DMS79 treated with DMSO at 0.1 percent for 48 hours (cell line): ENCODE results near the gene CCDC91.
A peak's percentile ranks its signal among the peaks of the same experiment; 100 is the strongest.
"Not testable (repeated sequence)": the region's sequence is repeated elsewhere in the genome, so short reads cannot be mapped to it uniquely, and the experiment has no call there.

Source experiments
- DNase-seq: peaks from one replicate; lab custom pipeline; 2025; lab: John Stamatoyannopoulos, UW

The CCDC91 gene

GRCh38 chr12:28367326-28367725, 177.1 kb downstream of the CCDC91 start:
- DNase-seq: no peak

DNA sequence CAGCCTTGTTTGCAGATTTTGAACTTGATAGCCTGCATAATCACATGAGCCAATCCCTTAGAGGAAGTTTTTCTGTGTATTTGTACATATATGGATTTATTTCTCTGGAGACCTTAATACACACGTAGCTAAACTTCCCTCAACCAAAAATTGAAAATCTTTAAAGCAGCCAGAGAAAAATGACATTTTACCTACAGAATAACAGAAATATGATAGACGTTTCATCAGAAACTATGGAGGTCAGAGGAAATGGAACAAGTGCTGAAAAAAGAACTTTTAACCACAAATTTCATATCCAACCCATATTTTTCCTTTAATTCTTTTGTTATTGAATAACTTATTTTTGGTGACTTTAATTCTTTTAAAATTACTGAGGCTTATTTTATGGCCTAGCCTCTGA, 177.7 kb downstream of the CCDC91 start:
- DNase-seq: no peak

- DNase-seq: no peak
Measured at GRCh38 chr12:28369483-28369882, 179.2 kb downstream of the CCDC91 start.

GRCh38 chr12:28374556-28374955, 184.3 kb downstream of the CCDC91 start:
- no peak for DNase-seq

DNA sequence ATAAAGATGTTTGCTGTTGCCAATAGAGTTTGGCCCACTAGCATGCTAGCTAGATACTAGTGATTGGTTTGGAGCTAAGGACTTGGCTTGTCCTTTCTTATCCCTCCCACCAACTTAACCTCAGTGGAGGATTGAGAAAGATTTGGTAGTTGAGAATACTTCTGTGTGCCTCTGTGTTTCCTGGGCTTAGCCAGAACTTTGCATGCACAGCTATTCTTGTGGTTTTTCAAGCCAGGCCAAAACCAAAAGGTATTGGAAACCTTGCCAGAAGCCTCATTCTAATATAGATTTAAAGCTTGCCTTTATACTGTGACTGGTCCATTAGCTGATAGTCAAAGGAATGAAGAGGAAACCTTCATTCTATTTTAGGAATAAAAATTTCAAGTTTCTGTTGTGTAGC, 188.5 kb downstream of the CCDC91 start:
- DNase-seq: no peak

DNA sequence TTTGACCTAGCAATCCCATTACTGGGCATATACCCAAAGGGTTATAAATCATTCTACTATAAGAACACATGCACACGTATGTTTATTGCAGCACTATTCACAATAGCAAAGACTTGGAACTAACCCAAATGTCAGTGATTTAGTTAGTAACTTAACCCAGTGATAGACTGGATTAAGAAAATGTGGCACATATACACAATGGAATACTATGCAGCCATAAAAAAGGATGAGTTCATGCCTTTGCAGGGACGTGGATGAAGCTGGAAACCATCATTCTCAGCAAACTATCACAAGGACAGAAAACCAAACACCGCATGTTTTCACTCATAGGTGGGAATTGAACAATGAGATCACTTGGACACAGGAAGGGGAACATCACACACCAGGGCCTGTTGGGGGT, 189.5 kb downstream of the CCDC91 start:
- DNase-seq: not testable (repeated sequence)

DNA sequence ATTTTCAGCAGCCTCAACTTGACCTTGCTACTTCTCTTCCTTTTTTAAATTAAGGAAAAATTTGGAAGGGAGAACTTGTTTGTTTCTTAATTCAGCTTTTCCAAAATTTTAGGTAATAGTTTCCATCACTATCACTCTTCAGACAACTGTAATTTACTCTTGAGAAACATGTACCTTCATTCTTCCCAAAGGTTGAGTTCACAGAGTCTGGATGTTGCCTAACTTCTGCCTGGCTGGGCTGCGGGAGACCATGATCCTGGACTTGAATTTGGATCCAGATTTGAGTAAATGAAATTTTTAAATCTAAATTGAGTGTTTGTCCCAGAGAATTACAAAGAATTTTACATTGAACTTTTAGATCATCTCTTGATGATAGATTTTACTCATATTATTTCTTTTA, 193.1 kb downstream of the CCDC91 start:
- DNase-seq: no peak

- DNase-seq: no peak
Measured at GRCh38 chr12:28388879-28389278, 198.6 kb downstream of the CCDC91 start.

- DNase-seq: no peak
Measured at GRCh38 chr12:28390206-28390605, 199.9 kb downstream of the CCDC91 start.

DNA sequence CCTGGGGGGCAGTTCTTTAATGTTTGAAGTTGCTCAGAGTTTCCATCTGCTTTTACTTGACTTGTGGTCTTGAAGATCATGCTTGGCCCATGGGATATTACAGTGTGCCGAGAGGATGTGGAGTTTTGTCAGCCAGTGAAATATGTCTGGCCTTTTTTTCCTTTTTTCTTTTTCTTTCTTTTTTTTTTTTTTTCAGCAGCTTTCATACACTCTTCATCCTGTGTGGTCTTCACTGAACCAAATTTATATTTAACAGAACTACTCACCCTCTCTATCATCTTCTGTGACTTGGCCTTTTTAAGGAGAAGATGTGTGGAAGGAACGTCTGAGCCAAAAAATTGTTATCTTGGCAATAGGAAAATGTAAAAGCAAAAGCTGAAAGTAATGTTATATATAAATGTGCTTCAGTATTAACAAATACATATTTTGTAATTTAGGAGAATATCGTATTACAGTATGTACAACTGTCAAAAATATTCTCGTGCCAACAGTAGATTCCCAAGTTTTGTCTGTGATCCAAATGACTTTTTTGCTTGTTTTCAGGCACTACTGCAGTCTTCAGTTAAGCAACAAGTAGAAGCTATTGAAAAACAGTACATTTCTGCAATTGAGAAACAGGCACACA, 200.6 kb downstream of the CCDC91 start:
- no peak for DNase-seq

- DNase-seq: no peak
Measured at GRCh38 chr12:28409892-28410291, 219.6 kb downstream of the CCDC91 start.

GRCh38 chr12:28413460-28414109, 223.3 kb downstream of the CCDC91 start:
- DNase-seq: no peak

- DNase-seq: no peak
Measured at GRCh38 chr12:28415755-28416154, 225.5 kb downstream of the CCDC91 start.

- no peak for DNase-seq
Measured at GRCh38 chr12:28421374-28421773, 231.1 kb downstream of the CCDC91 start.

DNA sequence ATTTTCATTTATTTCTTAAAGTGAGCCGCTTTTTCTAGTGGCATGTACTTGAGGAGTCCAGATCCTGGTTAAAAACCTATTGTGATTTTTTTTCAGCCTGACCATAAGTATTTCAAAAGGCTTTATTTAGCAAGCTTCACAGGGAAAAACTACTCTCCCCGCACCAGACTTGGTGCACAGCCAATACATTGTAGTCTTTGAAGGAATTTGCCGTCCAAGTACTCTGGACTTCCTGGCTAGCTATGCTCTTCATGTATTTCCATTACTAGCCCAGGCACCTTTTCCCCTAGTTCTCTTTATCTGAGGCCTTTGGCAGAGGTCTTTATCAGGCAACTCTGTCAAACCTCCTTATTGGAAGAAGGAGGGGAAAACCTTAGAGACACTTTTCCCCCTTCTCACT, 234.7 kb downstream of the CCDC91 start:
- no peak for DNase-seq

- no peak for DNase-seq
Measured at GRCh38 chr12:28425526-28425925, 235.3 kb downstream of the CCDC91 start.

DNA sequence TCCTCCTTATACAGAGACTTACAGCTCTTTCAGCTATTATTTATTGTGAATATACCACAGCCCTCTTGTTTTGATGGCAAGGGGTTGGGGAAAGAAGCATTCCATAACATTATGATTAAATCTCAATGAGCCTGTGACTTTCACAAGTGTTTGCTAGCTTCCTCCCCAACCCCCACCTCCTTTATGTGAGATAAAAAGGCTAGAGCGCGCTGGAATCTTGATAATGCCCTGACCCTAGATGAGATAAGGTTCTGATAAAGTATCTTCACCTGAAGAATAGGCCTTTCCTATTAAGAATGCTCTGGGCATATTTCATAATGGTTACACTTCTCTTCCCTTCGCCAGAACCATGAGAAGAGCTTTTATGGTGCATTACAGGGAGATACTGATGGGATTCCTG, 236.8 kb downstream of the CCDC91 start:
- no peak for DNase-seq

- DNase-seq: no peak
Measured at GRCh38 chr12:28440081-28440608, 249.9 kb downstream of the CCDC91 start.

DNA sequence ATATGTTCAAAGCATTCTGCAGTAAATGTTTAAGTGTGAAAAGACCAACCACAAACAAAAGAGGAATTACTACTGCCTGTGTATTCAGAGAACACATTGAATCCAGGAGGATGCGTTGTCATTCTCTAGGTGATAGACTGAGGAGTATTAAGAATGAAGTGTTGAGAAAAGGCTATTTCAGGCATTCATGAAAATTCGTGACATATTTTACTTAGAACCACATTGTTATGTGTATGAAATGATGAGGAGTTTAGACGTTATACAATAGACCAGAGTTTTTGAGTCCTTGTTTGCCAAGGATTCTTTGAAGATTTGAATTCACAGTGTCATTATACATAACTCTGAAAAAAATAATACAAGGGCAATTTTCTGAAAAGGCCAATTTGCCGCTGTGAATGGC, 251.8 kb downstream of the CCDC91 start:
- DNase-seq: no peak

DNA sequence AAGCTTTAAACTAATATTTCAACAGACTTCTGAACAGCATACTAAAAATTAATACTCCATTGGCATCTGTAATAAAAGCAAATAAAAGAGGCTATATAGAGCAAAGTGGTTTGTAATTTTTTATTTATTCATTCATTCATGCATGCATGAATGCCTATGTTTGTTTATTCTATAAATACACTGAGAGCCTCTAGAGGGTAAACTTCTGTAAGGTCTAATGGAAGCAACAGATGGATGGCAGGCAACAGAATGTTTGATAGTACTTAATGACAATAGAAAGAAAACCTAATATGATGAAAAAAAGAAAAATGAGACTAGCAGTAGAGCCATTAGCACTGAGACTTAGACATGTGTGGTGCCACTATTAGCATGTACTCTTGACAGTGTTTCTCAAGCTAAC, 253.1 kb downstream of the CCDC91 start:
- DNase-seq: peak; percentile 95

GRCh38 chr12:28446031-28446430, 255.8 kb downstream of the CCDC91 start:
- no peak for DNase-seq

DNA sequence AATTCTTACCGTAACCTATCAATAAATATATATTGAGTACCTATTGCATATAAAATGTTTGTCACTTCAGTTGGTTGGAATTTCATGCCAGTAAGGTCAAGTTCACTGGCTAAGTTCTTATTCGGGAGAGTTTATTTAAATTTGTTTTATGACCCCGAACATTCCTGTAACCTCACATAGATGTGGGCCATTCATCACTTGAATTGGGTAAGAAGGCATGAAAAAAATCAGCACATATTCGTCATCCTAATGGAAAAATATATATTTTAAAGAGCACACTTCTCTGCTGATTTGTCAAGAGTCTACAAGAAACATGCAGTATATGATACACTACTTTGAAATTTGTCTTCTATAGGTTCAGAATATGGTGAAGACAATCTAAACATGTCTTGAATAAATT, 263.4 kb downstream of the CCDC91 start:
- no peak for DNase-seq

DNA sequence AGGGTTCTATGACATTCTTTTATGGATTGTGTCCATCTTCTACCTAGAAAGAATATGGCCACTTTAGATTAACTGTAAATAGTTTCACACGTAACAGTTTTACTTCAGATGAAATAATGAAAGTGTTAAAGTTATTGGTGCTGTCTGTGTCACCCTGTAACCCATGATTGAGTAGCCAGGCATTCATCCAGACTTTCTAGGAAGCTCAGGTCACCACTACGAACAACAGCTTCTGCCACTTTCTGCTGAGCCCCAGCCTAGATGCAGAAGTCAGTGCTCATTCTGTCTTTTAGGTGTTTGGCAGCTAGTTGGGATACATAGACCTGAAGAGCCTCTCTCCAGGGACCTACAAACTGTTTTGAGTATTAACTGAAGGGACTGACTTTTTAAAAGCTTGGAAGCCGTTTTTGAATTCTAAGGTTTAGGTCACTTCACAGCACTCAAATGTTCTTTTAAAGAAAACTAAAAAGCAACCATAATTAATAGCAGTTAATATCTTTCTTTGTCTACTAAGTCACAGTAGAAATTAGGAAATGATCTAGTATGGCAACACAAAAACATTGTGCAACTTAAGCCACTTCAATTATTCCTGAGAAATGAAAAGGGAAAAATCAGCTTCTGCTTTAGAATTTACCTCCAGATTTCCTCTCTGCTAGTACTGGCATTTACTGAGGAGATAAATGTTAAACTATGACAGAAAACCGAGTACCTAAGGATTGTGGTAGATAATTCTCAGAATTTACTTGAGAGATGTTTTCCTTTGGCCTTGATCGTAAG, 266.9 kb downstream of the CCDC91 start:
- peak; percentile 70 for DNase-seq
